Measurements from ENCODE around the gene LTBP3. TPM values are rescaled to one million over a fixed set of nuclear protein-coding genes. Genes with fewer than 3 reads are reported as not detected.

Gene LTBP3
- total RNA-seq, 1 donor from 2014 or later: 1.7 TPM

- peak overlapping the region; percentile 47 for H3K4me3 Mint-ChIP-seq (ENCODE audit: unreplicated experiment)
- H3K27me3 Mint-ChIP-seq (ENCODE audit: unreplicated experiment): peaks cover 43% of the 10 kb centered on the region
- no peak for TF ChIP-seq CTCF (IDR thresholded peaks at IDR 0.05; ENCODE audit: unreplicated experiment)
- H3K27ac Mint-ChIP-seq (ENCODE audit: unreplicated experiment): no peak overlapping the region
- no peaks in the 10 kb centered on the region for H3K9me3 Mint-ChIP-seq (ENCODE audit: unreplicated experiment)
- no peak for DNase-seq (ENCODE audit: low spot score)
- H3K4me1 Mint-ChIP-seq (ENCODE audit: unreplicated experiment): peaks cover 4% of the 10 kb centered on the region
- H3K36me3 Mint-ChIP-seq (ENCODE audit: low read depth, unreplicated experiment): peaks cover 11% of the 10 kb centered on the region
Observed at GRCh38 chr11:65585396-65586246, 27.5 kb upstream of the LTBP3 start.

GRCh38 chr11:65584723-65585171 lies 26.6 kb upstream of the LTBP3 start:
- DNase-seq (ENCODE audit: low spot score): no peak
- Mint-ChIP-seq H3K9me3 (ENCODE audit: unreplicated experiment) (no peaks in the 10 kb centered on the region), H3K4me1 (ENCODE audit: unreplicated experiment) (peaks cover 4% of the 10 kb centered on the region), H3K27me3 (ENCODE audit: unreplicated experiment) (peaks cover 39% of the 10 kb centered on the region), H3K27ac (ENCODE audit: unreplicated experiment) (no peak overlapping the region), H3K4me3 (ENCODE audit: unreplicated experiment) (no peak overlapping the region), H3K36me3 (ENCODE audit: low read depth, unreplicated experiment) (peaks cover 9% of the 10 kb centered on the region)
- TF ChIP-seq CTCF (IDR thresholded peaks at IDR 0.05; ENCODE audit: unreplicated experiment): no peak

GRCh38 chr11:65584106-65584505 lies 25.9 kb upstream of the LTBP3 start:
- DNase-seq (ENCODE audit: low spot score): no peak
- H3K27ac Mint-ChIP-seq (ENCODE audit: unreplicated experiment): no peak overlapping the region

GRCh38 chr11:65583589-65583988 lies 25.4 kb upstream of the LTBP3 start:
- no peak for TF ChIP-seq CTCF (IDR thresholded peaks at IDR 0.05; ENCODE audit: unreplicated experiment)
- DNase-seq (ENCODE audit: low spot score): no peak
- H3K9me3 Mint-ChIP-seq (ENCODE audit: unreplicated experiment): no peaks in the 10 kb centered on the region
- no peak overlapping the region for H3K4me3 Mint-ChIP-seq (ENCODE audit: unreplicated experiment)
- H3K27me3 Mint-ChIP-seq (ENCODE audit: unreplicated experiment): peaks cover 43% of the 10 kb centered on the region
- H3K27ac Mint-ChIP-seq (ENCODE audit: unreplicated experiment): no peak overlapping the region
- peaks cover 9% of the 10 kb centered on the region for H3K36me3 Mint-ChIP-seq (ENCODE audit: low read depth, unreplicated experiment)
- H3K4me1 Mint-ChIP-seq (ENCODE audit: unreplicated experiment): peaks cover 4% of the 10 kb centered on the region

More at GRCh38 chr11:65584106-65584505, 25.9 kb upstream of the LTBP3 start:
- H3K9me3 Mint-ChIP-seq (ENCODE audit: unreplicated experiment): no peaks in the 10 kb centered on the region
- TF ChIP-seq CTCF (IDR thresholded peaks at IDR 0.05; ENCODE audit: unreplicated experiment): no peak
- H3K27me3 Mint-ChIP-seq (ENCODE audit: unreplicated experiment): peaks cover 42% of the 10 kb centered on the region
- peaks cover 4% of the 10 kb centered on the region for H3K4me1 Mint-ChIP-seq (ENCODE audit: unreplicated experiment)
- H3K4me3 Mint-ChIP-seq (ENCODE audit: unreplicated experiment): no peak overlapping the region
- peaks cover 9% of the 10 kb centered on the region for H3K36me3 Mint-ChIP-seq (ENCODE audit: low read depth, unreplicated experiment)

GRCh38 chr11:65581928-65582327 lies 23.8 kb upstream of the LTBP3 start:
- H3K4me1 Mint-ChIP-seq (ENCODE audit: unreplicated experiment): peaks cover 4% of the 10 kb centered on the region
- H3K27me3 Mint-ChIP-seq (ENCODE audit: unreplicated experiment): peaks cover 50% of the 10 kb centered on the region
- no peak overlapping the region for H3K4me3 Mint-ChIP-seq (ENCODE audit: unreplicated experiment)
- TF ChIP-seq CTCF (IDR thresholded peaks at IDR 0.05; ENCODE audit: unreplicated experiment): no peak
- no peaks in the 10 kb centered on the region for H3K9me3 Mint-ChIP-seq (ENCODE audit: unreplicated experiment)
- H3K27ac Mint-ChIP-seq (ENCODE audit: unreplicated experiment): no peak overlapping the region
- peaks cover 9% of the 10 kb centered on the region for H3K36me3 Mint-ChIP-seq (ENCODE audit: low read depth, unreplicated experiment)
- DNase-seq (ENCODE audit: low spot score): no peak
